Astrocyte of the spinal cord (primary cell): ENCODE measurements around the gene VAPB.

Experiments
- DNase-seq: peaks from one replicate; pipeline ENCODE4 v3.0.0; 2011; ENCODE audit warnings: low read depth, low spot score
- H3K4me3 ChIP-seq: 2 replicates; pipeline ENCODE4 v1.5.1; 2011; ENCODE audit warnings: low read depth, mild to moderate bottlenecking, low read length, moderate library complexity
- in situ Hi-C: cut with HindIII; loops from 2 replicates; pipeline ENCODE4 v1.10.0; 2017; ENCODE audit warnings: low sequenced_read_pairs
- TF ChIP-seq, protein P1 (sequence below): IDR thresholded peaks from 2 replicates; pipeline ENCODE4 v1.5.1; 2012; ENCODE audit warnings: low read depth, mild to moderate bottlenecking, low read length, inconsistent platforms

Gene VAPB

GRCh38 chr20:58458342-58459057, 69.5 kb downstream of the VAPB start:
- no peak overlapping the region for H3K4me3 ChIP-seq
- in situ Hi-C loops: no loop called here
- TF ChIP-seq, protein P1, sequence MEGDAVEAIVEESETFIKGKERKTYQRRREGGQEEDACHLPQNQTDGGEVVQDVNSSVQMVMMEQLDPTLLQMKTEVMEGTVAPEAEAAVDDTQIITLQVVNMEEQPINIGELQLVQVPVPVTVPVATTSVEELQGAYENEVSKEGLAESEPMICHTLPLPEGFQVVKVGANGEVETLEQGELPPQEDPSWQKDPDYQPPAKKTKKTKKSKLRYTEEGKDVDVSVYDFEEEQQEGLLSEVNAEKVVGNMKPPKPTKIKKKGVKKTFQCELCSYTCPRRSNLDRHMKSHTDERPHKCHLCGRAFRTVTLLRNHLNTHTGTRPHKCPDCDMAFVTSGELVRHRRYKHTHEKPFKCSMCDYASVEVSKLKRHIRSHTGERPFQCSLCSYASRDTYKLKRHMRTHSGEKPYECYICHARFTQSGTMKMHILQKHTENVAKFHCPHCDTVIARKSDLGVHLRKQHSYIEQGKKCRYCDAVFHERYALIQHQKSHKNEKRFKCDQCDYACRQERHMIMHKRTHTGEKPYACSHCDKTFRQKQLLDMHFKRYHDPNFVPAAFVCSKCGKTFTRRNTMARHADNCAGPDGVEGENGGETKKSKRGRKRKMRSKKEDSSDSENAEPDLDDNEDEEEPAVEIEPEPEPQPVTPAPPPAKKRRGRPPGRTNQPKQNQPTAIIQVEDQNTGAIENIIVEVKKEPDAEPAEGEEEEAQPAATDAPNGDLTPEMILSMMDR: no peak
- peak; percentile 63 for DNase-seq

GRCh38 chr20:58459058-58459750, 70.2 kb downstream of the VAPB start:
- TF ChIP-seq, protein P1: no peak
- H3K4me3 ChIP-seq: no peak overlapping the region
- no peak for DNase-seq
- in situ Hi-C loops: no loop called here

GRCh38 chr20:58461104-58461503, 72.1 kb downstream of the VAPB start:
- H3K4me3 ChIP-seq: no peak overlapping the region
- TF ChIP-seq, protein P1: no peak
- no peak for DNase-seq
- in situ Hi-C loops: no loop called here

DNA sequence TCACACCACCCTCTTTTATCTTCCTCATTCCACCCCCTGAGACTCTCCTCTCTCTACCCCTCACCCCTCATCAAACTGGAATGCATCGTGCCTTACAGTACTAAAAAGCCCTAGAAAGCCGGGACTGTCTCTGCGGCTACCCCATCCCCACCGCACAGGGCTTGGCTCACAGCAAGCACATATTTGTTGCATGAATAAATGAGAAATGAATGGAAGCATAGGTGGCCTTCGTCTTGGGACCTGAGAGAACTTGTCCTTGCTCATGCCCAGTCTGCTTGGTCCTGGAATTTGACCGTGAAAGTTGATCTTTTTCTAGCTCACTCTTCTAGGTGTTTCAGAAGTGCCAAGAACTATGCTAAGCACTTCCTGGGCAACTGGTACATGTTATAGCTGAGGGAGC, 72.9 kb downstream of the VAPB start:
- TF ChIP-seq, protein P1: no peak
- H3K4me3 ChIP-seq: no peak overlapping the region
- in situ Hi-C loops: no loop called here
- peak; percentile 52 for DNase-seq

DNA sequence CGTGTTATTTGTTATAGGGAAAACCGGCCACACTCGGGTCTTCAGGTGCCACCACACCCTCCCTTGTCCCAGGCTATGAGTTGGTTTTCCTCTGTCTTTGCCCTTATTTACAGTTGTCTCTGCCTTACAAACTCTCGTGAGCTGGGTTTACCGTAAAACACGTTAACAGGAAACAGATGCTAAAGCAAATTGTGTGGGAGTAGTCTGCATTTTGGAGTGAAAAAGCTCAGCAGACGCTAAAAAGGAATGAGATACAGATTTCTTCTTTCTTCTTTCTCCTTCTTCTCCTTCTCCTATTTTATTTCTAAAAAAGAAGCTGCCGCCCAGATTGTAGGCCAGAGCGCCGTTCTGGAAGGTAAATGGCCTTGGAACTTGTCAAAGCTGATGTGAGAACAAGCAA, 74.2 kb downstream of the VAPB start:
- no peak for DNase-seq
- TF ChIP-seq, protein P1: no peak
- H3K4me3 ChIP-seq: no peak overlapping the region
- in situ Hi-C loops: no loop called here

GRCh38 chr20:58464838-58465237, 75.8 kb downstream of the VAPB start:
- TF ChIP-seq, protein P1: no peak
- in situ Hi-C loops: no loop called here
- H3K4me3 ChIP-seq: no peak overlapping the region
- DNase-seq: no peak
